Lung (tissue), 12 donors: ENCODE data around the gene RSPRY1. TPM values are rescaled to one million over a fixed set of nuclear protein-coding genes. Genes with fewer than 3 reads are reported as not detected.
"Not testable (repeated sequence)": the region's sequence is repeated elsewhere in the genome, so short reads cannot be mapped to it uniquely, and the experiment has no call there.

Experiments
- ATAC-seq: fragments of 200-7000 bp; cut with Tn5 transposase; one replicate; pipeline ENCODE4 v1.9.1; 2020; ENCODE audit warnings: moderate number of reproducible peaks; ENCODE audit not compliant: insufficient read depth, low FRiP score
- DNase-seq, 3 donors: peaks; one replicate each; pipeline ENCODE4 v3.0.0-alpha.2; 2013 to 2017
- H3K27ac ChIP-seq, 2 donors: one replicate each; pipeline ENCODE4 v1.5.1; 2013; ENCODE audit warnings: mild to moderate bottlenecking in 2 of 2, moderate library complexity in 2 of 2, control low read depth in 1 of 2, inconsistent platforms in 1 of 2, low read depth in 1 of 2, low read length in 1 of 2
- H3K27me3 ChIP-seq, 3 donors: one replicate each; pipeline ENCODE4 v1.5.1; 2013; ENCODE audit warnings: low read length in 2 of 3; ENCODE audit not compliant: control insufficient read depth in 3 of 3, insufficient read depth in 3 of 3
- H3K36me3 ChIP-seq, 4 donors: one replicate each; pipeline ENCODE4 v1.5.1; 2013; ENCODE audit warnings: low read length in 4 of 4, mild to moderate bottlenecking in 1 of 4, moderate library complexity in 1 of 4; ENCODE audit not compliant: control insufficient read depth in 4 of 4, insufficient read depth in 4 of 4
- H3K4me1 ChIP-seq, 5 donors: one replicate each; pipeline ENCODE4 v1.5.1; 2013; ENCODE audit warnings: low read length in 5 of 5, mild to moderate bottlenecking in 2 of 5, moderate library complexity in 1 of 5; ENCODE audit not compliant: control insufficient read depth in 5 of 5, insufficient read depth in 5 of 5
- H3K4me3 ChIP-seq: one replicate; pipeline ENCODE4 v1.5.1; 2013; ENCODE audit warnings: mild to moderate bottlenecking, control low read depth, moderate library complexity
- H3K9ac ChIP-seq, 2 donors: one replicate each; pipeline ENCODE4 v1.5.1; 2013; ENCODE audit warnings: low read length in 2 of 2, control low read depth in 1 of 2; ENCODE audit not compliant: insufficient read depth in 1 of 2
- H3K9me3 ChIP-seq, 4 donors: one replicate each; pipeline ENCODE4 v1.5.1; 2013; ENCODE audit warnings: low read length in 3 of 4, mild to moderate bottlenecking in 1 of 4, moderate library complexity in 1 of 4; ENCODE audit not compliant: control insufficient read depth in 4 of 4, insufficient read depth in 3 of 4
- WGBS, 2 donors: extraction: QIAGEN DNeasy Blood & Tissue Kit; methylation state at CpG; one replicate each; pipeline ENCODE4 v1.1.7; 2013; 5-methylcytosine and 5-hydroxymethylcytosine counted together
- polyA plus RNA-seq, 2 donors: library from polyadenylated mRNA; stranded (reverse); fragments of 200-250 nt; gene quantifications; one replicate each; pipeline ENCODE4 v1.2.1, GENCODE V29; 2013
- total RNA-seq, 2 donors: library from RNA; depleted of rRNA in 1 of 2; stranded (reverse); fragments of >200 nt in 1 of 2; gene quantifications; one replicate each; pipeline ENCODE4 v1.2.1, GENCODE V29; 2014 to 2021
- TF ChIP-seq, protein P1 (sequence below): IDR thresholded peaks from 2 replicates; pipeline ENCODE4 v1.5.1; 2012; ENCODE audit warnings: mild to moderate bottlenecking; ENCODE audit errors: control extremely low read depth, extremely low read depth
- donor health status: control.
- donor health status: control.
- donor health status: Bipolar disorder and iron deficiency.
- donor health status: healthy.
- donor health status: DM: yes; HTN: yes; CAD: no.

RSPRY1 gene
- total and polyA plus RNA-seq, 4 donors = 10.5 to 71.7 (median 25.2) TPM

DNA sequence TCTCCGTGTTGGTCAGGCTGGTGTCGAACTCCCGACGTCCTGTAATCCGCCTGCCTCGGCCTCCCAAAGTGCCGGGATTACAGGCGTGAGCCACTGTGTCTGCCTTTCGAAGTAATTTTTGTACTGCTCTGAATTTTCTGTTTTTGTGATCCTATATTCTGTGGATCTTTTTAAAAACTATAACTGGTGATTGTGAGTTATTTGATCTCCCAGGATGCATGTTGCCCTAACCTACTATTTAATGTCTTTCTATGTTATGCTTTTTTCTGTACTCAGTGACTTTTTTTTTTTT lies 2.5 kb downstream of the RSPRY1 start:
- 95 to 97% methylated on average over 9 of the region's 9 CpGs for WGBS, 2 donors
- TF ChIP-seq, protein P1, sequence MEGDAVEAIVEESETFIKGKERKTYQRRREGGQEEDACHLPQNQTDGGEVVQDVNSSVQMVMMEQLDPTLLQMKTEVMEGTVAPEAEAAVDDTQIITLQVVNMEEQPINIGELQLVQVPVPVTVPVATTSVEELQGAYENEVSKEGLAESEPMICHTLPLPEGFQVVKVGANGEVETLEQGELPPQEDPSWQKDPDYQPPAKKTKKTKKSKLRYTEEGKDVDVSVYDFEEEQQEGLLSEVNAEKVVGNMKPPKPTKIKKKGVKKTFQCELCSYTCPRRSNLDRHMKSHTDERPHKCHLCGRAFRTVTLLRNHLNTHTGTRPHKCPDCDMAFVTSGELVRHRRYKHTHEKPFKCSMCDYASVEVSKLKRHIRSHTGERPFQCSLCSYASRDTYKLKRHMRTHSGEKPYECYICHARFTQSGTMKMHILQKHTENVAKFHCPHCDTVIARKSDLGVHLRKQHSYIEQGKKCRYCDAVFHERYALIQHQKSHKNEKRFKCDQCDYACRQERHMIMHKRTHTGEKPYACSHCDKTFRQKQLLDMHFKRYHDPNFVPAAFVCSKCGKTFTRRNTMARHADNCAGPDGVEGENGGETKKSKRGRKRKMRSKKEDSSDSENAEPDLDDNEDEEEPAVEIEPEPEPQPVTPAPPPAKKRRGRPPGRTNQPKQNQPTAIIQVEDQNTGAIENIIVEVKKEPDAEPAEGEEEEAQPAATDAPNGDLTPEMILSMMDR = no peak
- Histone ChIP-seq H3K4me1 (peaks cover 7 to 26% (median 10%) of the 10 kb centered on the region in 5 donors), H3K27ac (no peak overlapping the region), H3K4me3 (no peak overlapping the region), H3K9me3 (no peaks in the 10 kb centered on the region), H3K27me3 (no peaks in the 10 kb centered on the region), H3K9ac (no peak overlapping the region), H3K36me3 (peaks cover 0 to 8% (median 1%) of the 10 kb centered on the region in 4 donors)
- no peak for ATAC-seq
- no peak for DNase-seq

DNA sequence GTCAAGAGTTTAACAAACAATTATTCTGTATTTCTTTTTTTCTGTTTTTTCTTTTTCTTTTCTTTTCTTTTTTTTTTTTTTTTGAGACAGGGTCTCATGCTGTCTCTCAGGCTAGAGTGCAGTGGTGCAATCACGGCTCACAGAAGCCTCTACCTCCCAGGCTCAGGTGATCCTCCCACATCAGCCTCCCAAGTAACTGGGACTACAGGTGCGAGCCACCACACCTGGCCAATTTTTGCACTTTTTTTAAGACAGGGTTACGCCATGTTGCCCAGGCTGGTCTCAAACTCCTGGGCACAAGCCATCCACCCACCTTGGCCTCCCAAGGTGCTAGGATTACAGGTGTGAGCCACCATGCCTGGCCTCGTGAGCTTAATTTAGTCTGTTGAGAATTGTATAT lies 3.4 kb downstream of the RSPRY1 start:
- DNase-seq, H3K9ac ChIP-seq, H3K9me3 ChIP-seq, H3K27ac ChIP-seq, ATAC-seq, H3K27me3 ChIP-seq, H3K4me3 ChIP-seq, H3K36me3 ChIP-seq: not testable (repeated sequence)
- 93 to 97% methylated on average over 4 of the region's 4 CpGs for WGBS, 2 donors
- peaks cover 7 to 22% (median 10%) of the 10 kb centered on the region in 5 donors for H3K4me1 ChIP-seq

DNA sequence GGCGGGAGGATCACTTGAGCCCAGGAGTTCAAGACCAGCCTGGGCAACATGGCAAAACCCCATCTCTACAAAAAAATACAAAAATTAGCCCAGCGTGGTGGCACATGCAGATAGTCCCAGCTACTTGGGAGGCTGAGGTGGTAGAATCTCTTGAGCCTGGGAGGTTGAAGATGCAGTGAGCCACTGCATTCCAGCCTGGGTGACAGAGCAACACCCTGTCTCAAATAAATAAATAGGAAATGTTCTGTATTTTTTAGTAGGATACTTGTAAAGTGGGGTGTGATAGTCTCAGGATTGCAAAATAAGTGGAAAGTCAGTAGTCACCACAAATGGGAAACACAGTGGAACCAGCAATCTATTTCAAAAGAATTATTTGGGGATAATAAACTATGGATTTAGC lies 4.0 kb downstream of the RSPRY1 start:
- no peak for DNase-seq
- WGBS, 2 donors = 94 to 97% methylated on average over 2 of the region's 2 CpGs
- ATAC-seq = no peak
- Histone ChIP-seq H3K9ac (no peak overlapping the region), H3K9me3 (no peaks in the 10 kb centered on the region), H3K27me3 (no peaks in the 10 kb centered on the region), H3K4me3 (no peak overlapping the region), H3K36me3 (peaks cover 0 to 8% (median 1%) of the 10 kb centered on the region in 4 donors), H3K4me1 (peaks cover 5 to 16% (median 7%) of the 10 kb centered on the region in 5 donors), H3K27ac (no peak overlapping the region)
- TF ChIP-seq, protein P1 = no peak

DNA sequence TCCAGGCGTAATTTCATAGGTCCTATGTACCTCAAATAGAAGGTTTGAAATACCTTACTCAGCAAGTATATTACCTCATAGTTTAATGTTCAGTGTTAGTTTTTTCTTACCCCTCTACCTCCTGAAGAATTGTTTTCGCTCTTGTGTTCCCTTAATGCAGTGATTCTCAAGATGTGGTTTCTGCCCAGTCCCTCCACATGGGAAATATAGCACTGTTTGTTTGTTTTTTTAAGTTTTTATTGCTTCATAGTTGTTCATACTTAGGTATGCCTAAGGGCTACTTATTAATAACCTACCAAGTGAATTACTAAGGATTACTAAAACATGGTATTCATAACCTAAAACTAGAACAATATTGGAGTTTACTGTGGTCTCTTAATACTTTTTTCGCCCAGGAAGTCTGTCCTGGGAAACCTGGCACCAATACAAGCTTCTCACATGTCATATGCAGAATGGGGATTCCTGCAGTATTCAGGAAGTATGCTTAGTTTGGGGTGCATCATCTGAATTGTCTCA lies 5.0 kb downstream of the RSPRY1 start:
- WGBS, 2 donors = 66 to 83% methylated on average over 3 of the region's 3 CpGs
- TF ChIP-seq, protein P1 = no peak
- Histone ChIP-seq H3K4me1 (peaks cover 5 to 15% (median 7%) of the 10 kb centered on the region in 5 donors), H3K9ac (no peak overlapping the region), H3K27me3 (no peaks in the 10 kb centered on the region), H3K36me3 (peaks cover 0 to 4% (median 1%) of the 10 kb centered on the region in 4 donors), H3K27ac (no peak overlapping the region), H3K9me3 (no peaks in the 10 kb centered on the region), H3K4me3 (no peak overlapping the region)
- DNase-seq (peak in 1 of 3 donors; percentile 11), ATAC-seq (no peak)
